ENCODE results near the gene DIS3L2. TPM values are rescaled to one million over a fixed set of nuclear protein-coding genes. Genes with fewer than 3 reads are reported as not detected.
A peak's percentile ranks its signal among the peaks of the same experiment; 100 is the strongest.
"Not testable (repeated sequence)": the region's sequence is repeated elsewhere in the genome, so short reads cannot be mapped to it uniquely, and the experiment has no call there.

Gene DIS3L2
- total RNA-seq, 2 experiments from 2014 or later, result 39.8 to 39.9 TPM

GRCh38 chr2:232330068-232330999 is 368.8 kb downstream of the DIS3L2 start:
- H3K4me1 Mint-ChIP-seq, result peaks cover 3% of the 10 kb centered on the region
- DNase-seq (peak; percentile 27), ATAC-seq (ENCODE audit: low read depth) (no peak)
- H3K9me3 Mint-ChIP-seq, result no peaks in the 10 kb centered on the region
- no peak overlapping the region for H3K27ac Mint-ChIP-seq
- POLR2A ChIA-PET, result no interaction called here
- H3K27me3 Mint-ChIP-seq, result no peaks in the 10 kb centered on the region
- no peak overlapping the region for H3K4me3 Mint-ChIP-seq
- H3K36me3 Mint-ChIP-seq, result no peaks in the 10 kb centered on the region

- peak; percentile 30 for DNase-seq
- H3K4me1 Mint-ChIP-seq; ATAC-seq (ENCODE audit: low read depth); H3K36me3 Mint-ChIP-seq; H3K27ac Mint-ChIP-seq; POLR2A ChIA-PET; H3K27me3 Mint-ChIP-seq; H3K9me3 Mint-ChIP-seq; H3K4me3 Mint-ChIP-seq: not testable (repeated sequence)
These were observed 369.5 kb downstream of the DIS3L2 start for GRCh38 chr2:232331061-232331460.

GRCh38 chr2:232331641-232332040 is 370.1 kb downstream of the DIS3L2 start:
- H3K9me3 Mint-ChIP-seq; H3K4me1 Mint-ChIP-seq; H3K4me3 Mint-ChIP-seq; H3K36me3 Mint-ChIP-seq; POLR2A ChIA-PET; H3K27me3 Mint-ChIP-seq; ATAC-seq (ENCODE audit: low read depth); H3K27ac Mint-ChIP-seq: not testable (repeated sequence)
- peak; percentile 26 for DNase-seq

GRCh38 chr2:232332244-232332939 is 370.9 kb downstream of the DIS3L2 start:
- H3K9me3 Mint-ChIP-seq; H3K27ac Mint-ChIP-seq; H3K36me3 Mint-ChIP-seq; ATAC-seq (ENCODE audit: low read depth); H3K4me1 Mint-ChIP-seq; H3K4me3 Mint-ChIP-seq; H3K27me3 Mint-ChIP-seq; POLR2A ChIA-PET: not testable (repeated sequence)
- DNase-seq, result peak; percentile 25

- POLR2A ChIA-PET, result no interaction called here
- Mint-ChIP-seq H3K4me3 (no peak overlapping the region), H3K27me3 (no peaks in the 10 kb centered on the region), H3K27ac (no peak overlapping the region), H3K9me3 (no peaks in the 10 kb centered on the region), H3K36me3 (no peaks in the 10 kb centered on the region), H3K4me1 (no peaks in the 10 kb centered on the region)
- no peak for ATAC-seq (ENCODE audit: low read depth)
- DNase-seq, result no peak
These were observed 371.4 kb downstream of the DIS3L2 start for GRCh38 chr2:232332940-232333259.

GRCh38 chr2:232333361-232334135 is 372.0 kb downstream of the DIS3L2 start:
- DNase-seq (peak; percentile 30), ATAC-seq (ENCODE audit: low read depth) (no peak)
- POLR2A ChIA-PET, result no interaction called here
- Mint-ChIP-seq H3K27me3 (no peaks in the 10 kb centered on the region), H3K9me3 (no peaks in the 10 kb centered on the region), H3K4me3 (no peak overlapping the region), H3K36me3 (no peaks in the 10 kb centered on the region), H3K4me1 (no peaks in the 10 kb centered on the region), H3K27ac (no peak overlapping the region)

GRCh38 chr2:232334136-232334884 is 372.8 kb downstream of the DIS3L2 start:
- peak; percentile 23 for DNase-seq

GRCh38 chr2:232334885-232335205 is 373.3 kb downstream of the DIS3L2 start:
- H3K36me3 Mint-ChIP-seq; H3K27me3 Mint-ChIP-seq; POLR2A ChIA-PET; H3K9me3 Mint-ChIP-seq; DNase-seq; H3K27ac Mint-ChIP-seq; H3K4me3 Mint-ChIP-seq; H3K4me1 Mint-ChIP-seq; ATAC-seq (ENCODE audit: low read depth): not testable (repeated sequence)

More at GRCh38 chr2:232334136-232334884, 372.8 kb downstream of the DIS3L2 start:
- H3K27ac Mint-ChIP-seq; H3K9me3 Mint-ChIP-seq; ATAC-seq (ENCODE audit: low read depth); H3K36me3 Mint-ChIP-seq; H3K27me3 Mint-ChIP-seq; H3K4me1 Mint-ChIP-seq; H3K4me3 Mint-ChIP-seq; POLR2A ChIA-PET: not testable (repeated sequence)

- DNase-seq, result peak; percentile 37
- ATAC-seq (ENCODE audit: low read depth), result peak; percentile 68
- H3K27me3 Mint-ChIP-seq, H3K4me1 Mint-ChIP-seq, H3K4me3 Mint-ChIP-seq, POLR2A ChIA-PET, H3K36me3 Mint-ChIP-seq, H3K27ac Mint-ChIP-seq, H3K9me3 Mint-ChIP-seq: not testable (repeated sequence)
These were observed 373.8 kb downstream of the DIS3L2 start for GRCh38 chr2:232335206-232335858.

- ATAC-seq (ENCODE audit: low read depth) (no peak), DNase-seq (no peak)
- H3K9me3 Mint-ChIP-seq, result no peaks in the 10 kb centered on the region
- POLR2A ChIA-PET, result no interaction called here
- H3K4me3 Mint-ChIP-seq, result no peak overlapping the region
- no peak overlapping the region for H3K27ac Mint-ChIP-seq
- no peaks in the 10 kb centered on the region for H3K27me3 Mint-ChIP-seq
- no peaks in the 10 kb centered on the region for H3K36me3 Mint-ChIP-seq
- H3K4me1 Mint-ChIP-seq, result no peaks in the 10 kb centered on the region
These were observed 374.3 kb downstream of the DIS3L2 start for GRCh38 chr2:232335859-232336215.

- H3K4me1 Mint-ChIP-seq, result no peaks in the 10 kb centered on the region
- H3K9me3 Mint-ChIP-seq, result no peaks in the 10 kb centered on the region
- no peaks in the 10 kb centered on the region for H3K27me3 Mint-ChIP-seq
- no peak overlapping the region for H3K4me3 Mint-ChIP-seq
- H3K27ac Mint-ChIP-seq, result no peak overlapping the region
- DNase-seq (peak; percentile 24), ATAC-seq (ENCODE audit: low read depth) (no peak)
- POLR2A ChIA-PET, result no interaction called here
- H3K36me3 Mint-ChIP-seq, result no peaks in the 10 kb centered on the region
These were observed 374.8 kb downstream of the DIS3L2 start for GRCh38 chr2:232336241-232336736.

GRCh38 chr2:232336981-232337720 is 375.6 kb downstream of the DIS3L2 start:
- Mint-ChIP-seq H3K27ac (no peak overlapping the region), H3K27me3 (no peaks in the 10 kb centered on the region), H3K9me3 (no peaks in the 10 kb centered on the region), H3K4me1 (no peaks in the 10 kb centered on the region), H3K4me3 (no peak overlapping the region), H3K36me3 (no peaks in the 10 kb centered on the region)
- DNase-seq (peak; percentile 27), ATAC-seq (ENCODE audit: low read depth) (no peak)
- POLR2A ChIA-PET, result no interaction called here

Data from activated naive CD8-positive, alpha-beta T cell treated with anti-CD3 and anti-CD28 coated beads, Interleukin-2, amount 10 ng/mL, durations not matched to agents 7 days and 5 days (primary cell).